CD4-positive, alpha-beta T cell treated with Interleukin-12 subunit alpha and Interleukin-12 subunit beta, for 1 hour (primary cell): ENCODE data around the gene NXNL1.

Experiments
- DNase-seq: peaks from one replicate; pipeline ENCODE4 v3.0.0-alpha.2; 2020

Gene NXNL1

GRCh38 chr19:17455308-17456123 lies 5.2 kb downstream of the NXNL1 start:
- DNase-seq, result no peak

- no peak for DNase-seq
Measured at GRCh38 chr19:17454576-17455071, 6.1 kb downstream of the NXNL1 start.

GRCh38 chr19:17451820-17452219 lies 8.9 kb downstream of the NXNL1 start:
- DNase-seq, result no peak

DNA sequence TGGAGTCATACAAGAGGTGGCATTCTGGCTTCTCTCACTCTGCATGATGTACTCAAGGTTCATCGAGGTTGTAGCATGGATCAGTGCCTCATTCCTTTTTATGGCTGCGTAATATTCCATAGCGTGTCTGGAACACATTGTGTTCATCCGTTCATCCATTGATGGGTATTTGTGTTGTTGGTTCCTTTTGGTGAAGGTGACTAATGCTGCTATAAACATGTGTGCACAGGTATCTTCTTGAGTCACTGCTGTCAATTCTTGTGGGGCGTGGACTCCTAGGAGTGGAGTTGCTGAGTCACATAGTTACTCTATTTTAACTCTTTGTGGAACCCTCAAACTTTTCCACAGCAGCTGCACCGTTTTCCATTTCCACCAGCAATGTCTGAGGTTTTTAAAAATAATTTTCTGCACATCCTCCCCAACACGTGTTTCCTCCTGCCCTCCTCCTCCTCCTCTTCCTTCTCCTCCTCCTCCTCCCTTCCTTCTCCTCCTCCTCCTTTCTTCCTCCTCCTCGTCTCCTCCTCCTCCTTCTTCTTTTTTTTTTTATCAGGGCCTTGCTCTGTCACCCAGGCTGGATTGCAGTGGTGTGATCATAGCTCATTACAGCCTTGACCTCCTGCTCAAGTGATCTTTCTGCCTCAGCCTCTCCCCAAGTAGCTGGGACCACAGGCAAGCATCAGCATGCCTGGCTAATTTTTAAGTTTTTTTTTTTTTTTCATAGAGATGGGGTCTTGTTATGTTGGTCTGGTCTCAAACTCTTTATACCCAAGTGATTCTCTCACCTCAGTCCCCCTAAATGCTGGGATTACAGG lies 10.3 kb downstream of the NXNL1 start:
- no peak for DNase-seq

GRCh38 chr19:17448131-17448967 lies 12.4 kb downstream of the NXNL1 start, which contains the start of gene TMEM221:
TMEM221 (minus strand) TSS chr19:17448668; CDS start chr19:17448462, 206 bp downstream.
- peak; percentile 69 for DNase-seq

DNA sequence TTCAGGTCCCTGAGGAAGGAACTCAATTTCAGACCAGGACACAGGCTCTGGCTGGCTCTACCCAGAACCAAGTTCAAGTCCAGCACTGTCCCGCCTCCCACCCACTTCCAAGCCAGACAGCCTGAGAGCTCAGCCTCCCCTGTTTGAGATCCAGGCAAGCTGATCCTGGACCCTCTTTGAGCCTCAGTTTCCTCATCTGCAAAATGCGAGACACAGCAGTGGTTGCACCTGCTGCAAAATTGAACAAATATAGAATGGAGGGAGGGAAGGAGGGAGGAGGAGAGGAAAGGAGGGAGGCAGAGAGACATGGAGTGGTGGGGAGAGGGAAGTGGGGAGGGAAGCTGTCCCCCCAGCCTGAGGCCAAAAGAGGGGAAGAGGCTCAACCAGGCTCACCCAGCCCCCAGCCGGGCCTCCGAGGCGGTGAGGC lies 13.0 kb downstream of the NXNL1 start:
- DNase-seq, result no peak

- DNase-seq, result no peak
Measured at GRCh38 chr19:17445526-17446165, 15.1 kb downstream of the NXNL1 start.

DNA sequence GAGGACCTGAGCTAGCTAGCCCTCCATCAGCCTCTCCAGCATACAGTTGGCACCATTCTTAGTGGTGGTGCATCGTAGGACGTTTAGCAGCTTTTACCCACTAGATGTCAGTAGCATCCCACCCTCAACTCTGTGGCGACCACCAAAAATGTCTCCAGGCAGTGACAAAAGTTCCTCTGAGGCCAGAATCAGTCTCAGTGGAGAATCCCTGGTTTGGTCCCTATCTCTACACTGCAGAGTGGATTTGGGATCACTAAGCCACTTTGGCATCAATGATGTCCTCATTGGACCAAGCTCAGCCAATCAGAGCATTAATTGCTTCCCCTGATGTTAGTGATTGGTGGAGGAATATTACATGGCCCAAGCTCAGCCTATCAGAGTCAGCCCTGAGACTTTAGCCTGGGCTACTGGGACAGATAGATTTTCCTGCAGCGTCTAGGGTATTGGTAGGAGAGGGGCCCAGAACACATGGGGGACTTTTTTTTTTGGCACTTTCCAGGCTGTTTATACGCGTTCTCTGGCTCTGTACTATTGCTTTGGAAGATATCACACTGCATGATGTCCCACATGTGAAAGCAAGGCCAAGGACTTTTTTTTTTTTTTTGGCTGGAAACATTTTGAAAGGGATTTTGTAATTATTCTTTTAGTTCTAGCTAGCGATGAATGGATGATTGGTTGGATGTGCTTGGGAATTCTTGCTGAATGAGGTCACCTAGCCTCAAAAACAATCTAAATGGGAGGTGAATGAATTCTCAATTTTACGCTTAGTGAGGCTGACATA lies 19.3 kb downstream of the NXNL1 start:
- DNase-seq, result peak; percentile 21

DNA sequence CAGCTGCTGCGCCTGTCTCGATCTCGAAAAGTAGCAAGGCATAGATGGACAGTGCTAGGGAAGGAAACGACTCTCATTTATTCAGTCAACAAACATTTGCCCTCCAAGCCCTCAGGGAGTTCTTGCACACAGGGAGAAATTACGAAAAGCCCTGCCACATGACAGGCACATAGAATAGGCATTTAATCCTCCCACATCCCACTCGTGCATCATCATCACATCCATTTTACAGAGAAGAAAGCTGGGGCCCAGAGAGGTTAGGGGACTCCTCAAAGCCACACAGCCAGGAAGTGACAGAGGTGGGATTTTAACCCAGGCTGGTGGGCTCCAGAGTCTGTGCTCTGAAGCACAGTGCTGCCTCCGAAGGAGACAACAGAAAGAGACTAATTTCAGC lies 23.9 kb downstream of the NXNL1 start:
- DNase-seq, result no peak

- no peak for DNase-seq
Measured at GRCh38 chr19:17436094-17436873, 24.4 kb downstream of the NXNL1 start.

DNA sequence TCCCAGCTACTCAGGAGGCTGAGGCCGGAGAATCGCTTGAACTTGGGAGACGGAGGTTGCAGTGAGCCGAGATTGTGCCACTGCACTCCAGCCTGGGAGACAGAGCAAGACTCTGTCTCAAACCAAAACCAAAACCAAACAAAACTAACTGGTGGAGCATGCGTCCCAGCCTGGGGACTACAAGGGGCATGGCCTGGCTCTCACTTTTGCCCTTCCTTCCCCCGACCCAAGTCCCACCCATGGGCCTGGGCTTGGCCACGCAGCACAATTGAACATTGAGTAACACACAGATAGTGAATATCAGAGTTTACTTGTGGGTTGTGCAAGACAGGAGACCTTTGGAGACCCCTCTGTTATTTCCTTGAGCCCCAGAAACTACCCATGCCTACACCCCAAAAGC lies 25.5 kb downstream of the NXNL1 start:
- DNase-seq, result no peak

DNA sequence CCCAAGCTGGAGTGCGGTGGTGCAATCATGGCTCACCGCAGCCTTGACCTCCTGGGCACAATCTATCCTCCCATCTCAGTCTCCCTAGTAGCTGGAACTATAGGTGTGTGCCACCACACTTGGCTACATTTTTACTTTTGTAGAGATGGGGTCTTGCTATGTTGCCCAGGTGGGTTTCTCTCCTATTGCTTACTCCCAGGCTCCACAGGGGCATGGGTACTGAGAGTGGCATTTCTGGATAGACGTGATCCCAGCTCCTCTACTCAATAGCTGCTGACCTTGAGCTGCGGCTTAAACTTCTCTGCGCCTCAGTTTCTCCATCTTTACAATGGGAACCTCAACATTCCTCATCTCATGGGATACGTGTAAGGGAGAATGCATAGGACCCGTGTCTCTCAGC lies 29.3 kb downstream of the NXNL1 start:
- DNase-seq, result no peak

- DNase-seq, result no peak
Measured at GRCh38 chr19:17429641-17430113, 31.0 kb downstream of the NXNL1 start.

- peak; percentile 16 for DNase-seq
Measured at GRCh38 chr19:17424743-17425365, 35.9 kb downstream of the NXNL1 start.

DNA sequence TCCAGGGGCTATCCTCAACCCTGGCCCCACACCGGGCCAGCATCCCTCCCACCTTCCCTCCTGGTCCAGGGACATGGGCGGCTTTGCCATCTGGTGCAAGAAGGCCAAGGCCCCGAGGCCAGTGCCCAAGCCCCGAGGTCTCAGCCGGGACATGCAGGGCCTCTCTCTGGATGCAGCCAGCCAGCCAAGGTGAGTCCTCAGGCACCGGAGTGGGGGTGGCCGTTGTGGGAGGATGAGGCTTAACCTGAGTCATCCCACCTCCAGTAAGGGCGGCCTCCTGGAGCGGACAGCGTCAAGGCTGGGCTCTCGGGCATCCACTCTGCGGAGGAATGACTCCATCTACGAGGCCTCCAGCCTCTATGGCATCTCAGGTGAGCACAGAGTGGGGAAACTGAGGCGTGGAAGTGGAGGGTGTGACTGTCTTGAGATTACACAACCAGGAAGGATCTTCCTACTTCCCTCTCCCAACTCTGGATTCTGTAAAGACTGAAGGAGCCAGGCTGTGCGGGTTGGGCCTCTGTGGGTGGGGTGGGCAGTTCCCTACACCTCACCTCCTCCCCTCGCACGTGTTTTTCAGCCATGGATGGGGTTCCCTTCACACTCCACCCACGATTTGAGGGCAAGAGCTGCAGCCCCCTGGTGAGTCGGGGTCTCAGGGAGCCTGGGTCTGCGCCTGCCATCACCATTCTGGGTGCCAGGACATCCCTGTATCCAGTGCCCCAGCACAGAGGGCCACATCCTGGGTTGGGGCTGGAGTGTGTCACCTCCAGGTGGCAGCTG lies 37.1 kb downstream of the NXNL1 start:
- no peak for DNase-seq

GRCh38 chr19:17421942-17422341 lies 38.8 kb downstream of the NXNL1 start:
- DNase-seq, result no peak

- peak; percentile 20 for DNase-seq
Measured at GRCh38 chr19:17420475-17420924, 40.2 kb downstream of the NXNL1 start.

GRCh38 chr19:17419621-17420474 lies 40.9 kb downstream of the NXNL1 start, which contains the start of gene MVB12A:
MVB12A (plus strand) TSS chr19:17420047; CDS start chr19:17420136, 89 bp downstream.
- peak; percentile 97 for DNase-seq
